ENCODE data around the gene TTC27.

Gene TTC27

GRCh38 chr2:32755666-32756065, 127.8 kb downstream of the TTC27 start:
- DNase-seq (ENCODE audit: low read depth): no peak

GRCh38 chr2:32756074-32756727, 128.4 kb downstream of the TTC27 start:
- no peak for DNase-seq (ENCODE audit: low read depth)

GRCh38 chr2:32758232-32758631, 130.4 kb downstream of the TTC27 start:
- DNase-seq (ENCODE audit: low read depth): no peak

- no peak for DNase-seq (ENCODE audit: low read depth)
Measured at GRCh38 chr2:32760628-32761027, 132.8 kb downstream of the TTC27 start.

- no peak for DNase-seq (ENCODE audit: low read depth)
Measured at GRCh38 chr2:32768387-32769174, 140.7 kb downstream of the TTC27 start.

GRCh38 chr2:32770360-32770759, 142.5 kb downstream of the TTC27 start:
- no peak for DNase-seq (ENCODE audit: low read depth)

- DNase-seq (ENCODE audit: low read depth): peak; percentile 29
Measured at GRCh38 chr2:32772638-32773447, 145.0 kb downstream of the TTC27 start.

- no peak for DNase-seq (ENCODE audit: low read depth)
Measured at GRCh38 chr2:32773448-32773808, 145.6 kb downstream of the TTC27 start.

- no peak for DNase-seq (ENCODE audit: low read depth)
Measured at GRCh38 chr2:32775954-32776353, 148.1 kb downstream of the TTC27 start.

- DNase-seq (ENCODE audit: low read depth): no peak
Measured at GRCh38 chr2:32777714-32778113, 149.9 kb downstream of the TTC27 start.

GRCh38 chr2:32780961-32781360, 153.1 kb downstream of the TTC27 start:
- DNase-seq (ENCODE audit: low read depth): no peak

GRCh38 chr2:32783469-32783868, 155.6 kb downstream of the TTC27 start:
- no peak for DNase-seq (ENCODE audit: low read depth)

GRCh38 chr2:32783933-32784332, 156.1 kb downstream of the TTC27 start:
- DNase-seq (ENCODE audit: low read depth): no peak

GRCh38 chr2:32787207-32787606, 159.4 kb downstream of the TTC27 start:
- DNase-seq (ENCODE audit: low read depth): no peak

- DNase-seq (ENCODE audit: low read depth): no peak
Measured at GRCh38 chr2:32788114-32788513, 160.3 kb downstream of the TTC27 start.

- DNase-seq (ENCODE audit: low read depth): no peak
Measured at GRCh38 chr2:32792416-32792815, 164.6 kb downstream of the TTC27 start.

GRCh38 chr2:32798829-32799228, 171.0 kb downstream of the TTC27 start:
- DNase-seq (ENCODE audit: low read depth): peak; percentile 20

- DNase-seq (ENCODE audit: low read depth): peak; percentile 39
Measured at GRCh38 chr2:32801741-32802140, 173.9 kb downstream of the TTC27 start.

- DNase-seq (ENCODE audit: low read depth): no peak
Measured at GRCh38 chr2:32802877-32803276, 175.0 kb downstream of the TTC27 start.

- DNase-seq (ENCODE audit: low read depth): no peak
Measured at GRCh38 chr2:32804205-32804604, 176.4 kb downstream of the TTC27 start.

- peak; percentile 18 for DNase-seq (ENCODE audit: low read depth)
Measured at GRCh38 chr2:32805104-32806095, 177.6 kb downstream of the TTC27 start.

GRCh38 chr2:32806857-32807256, 179.0 kb downstream of the TTC27 start:
- no peak for DNase-seq (ENCODE audit: low read depth)

All from HS-5 (cell line).